ENCODE measurements around the gene JOSD1.

DNA sequence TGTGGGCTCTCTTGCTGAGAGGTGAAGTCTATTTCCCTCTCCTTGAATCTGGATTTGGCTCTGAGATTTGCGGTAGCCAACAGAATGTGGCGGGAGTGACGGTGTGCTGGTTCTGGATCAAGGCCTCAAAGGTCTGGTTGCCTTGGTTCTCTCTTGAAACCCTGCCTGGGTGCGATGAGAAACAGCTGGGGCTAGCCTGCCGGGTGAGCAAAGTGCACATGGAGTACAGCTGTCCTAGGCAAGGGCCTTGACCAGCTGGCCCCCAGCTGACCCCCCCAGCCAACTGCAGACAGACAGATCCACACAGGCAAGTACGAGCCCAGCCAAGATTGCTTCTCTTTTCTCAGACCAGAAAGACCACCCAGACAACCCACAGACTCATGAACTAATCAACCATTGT lies 44.2 kb upstream of the JOSD1 start:
- TF ChIP-seq, protein P1, sequence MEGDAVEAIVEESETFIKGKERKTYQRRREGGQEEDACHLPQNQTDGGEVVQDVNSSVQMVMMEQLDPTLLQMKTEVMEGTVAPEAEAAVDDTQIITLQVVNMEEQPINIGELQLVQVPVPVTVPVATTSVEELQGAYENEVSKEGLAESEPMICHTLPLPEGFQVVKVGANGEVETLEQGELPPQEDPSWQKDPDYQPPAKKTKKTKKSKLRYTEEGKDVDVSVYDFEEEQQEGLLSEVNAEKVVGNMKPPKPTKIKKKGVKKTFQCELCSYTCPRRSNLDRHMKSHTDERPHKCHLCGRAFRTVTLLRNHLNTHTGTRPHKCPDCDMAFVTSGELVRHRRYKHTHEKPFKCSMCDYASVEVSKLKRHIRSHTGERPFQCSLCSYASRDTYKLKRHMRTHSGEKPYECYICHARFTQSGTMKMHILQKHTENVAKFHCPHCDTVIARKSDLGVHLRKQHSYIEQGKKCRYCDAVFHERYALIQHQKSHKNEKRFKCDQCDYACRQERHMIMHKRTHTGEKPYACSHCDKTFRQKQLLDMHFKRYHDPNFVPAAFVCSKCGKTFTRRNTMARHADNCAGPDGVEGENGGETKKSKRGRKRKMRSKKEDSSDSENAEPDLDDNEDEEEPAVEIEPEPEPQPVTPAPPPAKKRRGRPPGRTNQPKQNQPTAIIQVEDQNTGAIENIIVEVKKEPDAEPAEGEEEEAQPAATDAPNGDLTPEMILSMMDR (IDR thresholded peaks at IDR 0.05): no peak
- TF ChIP-seq POLR2AphosphoS5 (IDR thresholded peaks at IDR 0.05; ENCODE audit: insufficient read depth in 1 of 2, low read depth in 1 of 2): no peak

Measured in vagina (tissue), 2 donors.